Measurements from ENCODE around the gene SLC19A1.

The SLC19A1 gene

DNA sequence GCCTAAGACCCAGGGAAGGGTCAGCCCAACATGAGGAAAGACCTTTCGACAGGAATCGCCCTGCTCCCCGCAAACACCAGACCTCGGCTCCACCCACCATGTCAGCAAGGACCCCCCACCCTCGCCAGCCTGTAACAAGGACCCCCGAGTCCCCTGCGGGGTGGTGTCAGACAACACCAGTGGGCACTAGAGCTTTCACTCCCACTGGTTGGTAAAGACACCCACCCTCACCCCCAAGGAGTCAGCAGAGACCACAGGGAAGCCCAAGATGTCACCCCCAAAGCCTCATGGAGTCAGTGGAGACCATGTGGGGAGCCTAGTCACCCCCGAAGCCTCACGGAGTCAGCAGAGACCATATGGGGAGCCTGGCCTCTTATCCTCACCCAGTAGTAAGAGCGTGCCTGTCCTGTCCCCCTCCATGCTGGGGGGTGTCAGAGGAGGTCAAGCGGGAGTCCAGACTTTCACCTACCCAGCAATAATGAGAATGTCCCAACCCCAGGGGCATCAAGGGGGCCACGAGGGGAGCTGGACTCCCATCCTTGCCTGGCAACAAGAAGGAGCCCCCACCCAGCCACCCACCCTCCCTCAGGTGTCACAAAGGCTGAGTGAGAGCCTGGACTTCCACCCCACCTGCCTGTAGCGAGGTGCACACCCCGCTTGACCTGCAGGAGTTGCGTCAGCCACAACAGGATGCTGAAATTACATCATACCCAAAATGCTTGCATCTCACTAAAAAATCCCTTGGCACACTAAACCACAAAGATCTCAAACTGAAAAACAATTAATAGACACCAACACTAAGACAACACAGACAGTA, 24.8 kb downstream of the SLC19A1 start:
- TF ChIP-seq CTCF (conservative IDR thresholded peaks at IDR 0.05; ENCODE audit: low read depth, low read length): no peak
- no peak overlapping the region for H3K4me3 ChIP-seq (ENCODE audit: low read depth, low read length)
- peak; percentile 61 for DNase-seq (ENCODE audit: low read depth)

DNA sequence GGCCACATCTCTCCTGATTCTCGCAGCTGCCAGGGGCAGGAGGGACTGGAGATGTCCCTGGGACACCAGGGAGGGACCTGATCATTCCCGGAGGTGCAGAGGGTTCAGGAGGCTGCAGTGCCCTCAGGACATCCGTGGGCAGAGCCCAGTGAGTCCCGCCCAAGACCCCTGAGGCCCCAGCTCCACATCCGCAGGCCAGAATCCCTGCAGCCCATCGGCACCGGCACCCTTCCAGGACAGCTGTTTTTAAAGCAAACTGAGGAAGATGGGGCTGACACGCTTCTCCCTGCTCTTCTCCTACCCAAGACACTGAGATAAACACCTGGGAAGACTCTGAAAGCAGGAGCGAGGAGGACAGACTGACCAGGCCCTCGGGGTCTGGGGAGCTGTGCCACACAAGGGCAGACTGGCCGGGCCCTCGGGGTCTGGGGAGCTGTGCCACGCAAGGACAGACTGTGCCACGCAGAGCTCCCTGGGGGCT, 25.5 kb downstream of the SLC19A1 start:
- DNase-seq (ENCODE audit: low read depth): no peak
- TF ChIP-seq CTCF (conservative IDR thresholded peaks at IDR 0.05; ENCODE audit: low read depth, low read length): no peak
- no peak overlapping the region for H3K4me3 ChIP-seq (ENCODE audit: low read depth, low read length)

DNA sequence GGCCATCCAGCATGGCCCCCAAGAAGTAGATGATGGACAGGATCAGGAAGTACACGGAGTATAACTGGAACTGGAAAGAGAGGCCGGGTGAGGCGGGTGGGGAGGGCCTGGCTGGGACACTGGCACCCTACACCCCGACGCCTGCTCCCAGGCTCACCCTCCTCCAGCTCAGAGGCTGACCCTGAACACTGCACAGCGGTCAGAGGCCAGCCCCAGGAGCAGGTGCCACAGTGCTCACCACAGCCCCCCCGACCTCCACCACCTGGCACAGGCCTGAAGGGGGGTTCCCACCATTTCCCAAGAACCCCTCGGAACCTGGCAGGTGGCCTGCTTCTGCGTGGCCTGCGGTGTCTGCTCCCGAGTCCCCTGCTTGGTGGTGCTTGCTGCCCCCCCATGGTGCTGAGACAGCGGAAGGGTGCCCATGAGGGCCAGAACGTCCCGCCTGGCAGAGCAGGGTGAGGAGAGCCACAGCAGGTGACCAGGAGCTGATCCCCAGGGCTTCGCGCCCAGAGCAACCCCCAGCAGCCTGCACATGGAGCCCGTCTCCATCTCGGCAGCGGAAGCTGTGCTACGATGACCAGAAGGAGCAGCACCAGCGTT, 26.1 kb downstream of the SLC19A1 start:
- no peak for DNase-seq (ENCODE audit: low read depth)
- H3K4me3 ChIP-seq (ENCODE audit: low read depth, low read length): no peak overlapping the region
- TF ChIP-seq CTCF (conservative IDR thresholded peaks at IDR 0.05; ENCODE audit: low read depth, low read length): no peak

GRCh38 chr21:45515241-45516061, 26.8 kb downstream of the SLC19A1 start:
- H3K4me3 ChIP-seq (ENCODE audit: low read depth, low read length): no peak overlapping the region
- DNase-seq (ENCODE audit: low read depth): no peak
- no peak for TF ChIP-seq CTCF (conservative IDR thresholded peaks at IDR 0.05; ENCODE audit: low read depth, low read length)

- H3K4me3 ChIP-seq (ENCODE audit: low read depth, low read length): no peak overlapping the region
- no peak for TF ChIP-seq CTCF (conservative IDR thresholded peaks at IDR 0.05; ENCODE audit: low read depth, low read length)
- no peak for DNase-seq (ENCODE audit: low read depth)
Observed at GRCh38 chr21:45514311-45515021, 27.8 kb downstream of the SLC19A1 start.

DNA sequence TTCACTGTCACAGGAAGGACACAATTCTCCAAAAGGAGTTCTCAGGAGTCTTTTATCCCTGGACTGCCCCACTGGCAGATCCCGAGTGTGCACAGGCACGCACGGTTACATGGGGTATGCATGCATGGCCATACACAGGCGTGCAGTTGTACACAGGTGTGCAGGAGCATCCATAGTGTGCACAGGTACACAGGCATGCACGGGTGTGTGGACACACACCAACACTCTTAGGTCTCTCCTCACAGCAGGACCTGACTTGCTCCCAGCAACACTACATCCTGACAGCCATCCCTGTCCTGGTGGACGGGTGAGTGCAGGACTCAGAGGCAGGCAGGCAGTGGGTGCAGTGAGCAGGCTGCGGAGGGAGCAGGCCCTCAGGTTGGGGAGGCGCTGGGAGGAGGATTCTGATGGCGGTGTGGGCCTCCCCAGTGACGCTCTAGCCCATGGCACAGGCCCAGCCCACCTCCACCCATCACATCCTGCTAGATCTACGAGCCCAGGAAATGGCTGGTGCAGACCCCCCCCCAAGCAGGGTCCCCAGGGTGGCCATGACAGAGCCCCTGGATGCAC, 28.4 kb downstream of the SLC19A1 start:
- no peak for TF ChIP-seq CTCF (conservative IDR thresholded peaks at IDR 0.05; ENCODE audit: low read depth, low read length)
- no peak overlapping the region for H3K4me3 ChIP-seq (ENCODE audit: low read depth, low read length)
- DNase-seq (ENCODE audit: low read depth): no peak

Data from choroid plexus epithelial cell (primary cell).